NCI-H1694 (cell line): ENCODE data around the gene GLT1D1.

Experiments used
- DNase-seq: peaks from one replicate; lab custom pipeline; 2025; lab: John Stamatoyannopoulos, UW

Gene GLT1D1

DNA sequence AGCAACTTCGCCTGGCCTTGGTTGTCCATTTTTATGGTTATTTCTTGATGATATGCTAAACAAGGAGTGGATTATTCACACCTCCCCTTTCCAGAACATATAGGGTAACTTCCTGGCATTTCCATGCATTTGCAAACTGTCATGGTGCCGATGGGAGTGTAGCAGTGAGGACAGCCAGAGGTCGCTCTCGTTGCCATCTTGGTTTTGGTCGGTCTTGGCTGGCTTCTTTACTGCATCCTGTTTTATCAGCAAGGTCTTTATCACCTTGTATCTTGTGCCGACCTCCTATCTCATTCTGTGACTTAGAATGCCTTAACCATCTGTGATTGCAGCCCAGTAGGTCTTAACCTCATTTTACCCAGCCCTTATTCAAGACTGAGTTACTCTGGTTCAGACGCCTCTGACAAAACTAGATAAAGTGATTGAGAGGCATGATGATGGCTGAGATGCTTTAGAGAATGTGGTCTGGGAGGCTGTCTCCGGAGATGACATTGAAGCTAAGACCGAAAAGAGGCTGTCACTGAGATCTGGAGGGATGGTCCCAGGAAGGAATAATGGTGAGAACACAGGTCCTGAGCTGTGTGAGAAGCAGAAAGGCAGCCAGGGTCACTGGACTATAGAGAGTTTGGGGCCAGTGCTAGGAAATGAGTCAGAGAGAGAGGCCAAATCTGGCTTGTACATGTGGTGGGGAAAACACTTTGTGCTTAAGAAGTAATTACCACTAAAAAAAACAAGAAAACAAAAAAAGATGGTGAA is 2.9 kb downstream of the GLT1D1 start:
- no peak for DNase-seq

DNA sequence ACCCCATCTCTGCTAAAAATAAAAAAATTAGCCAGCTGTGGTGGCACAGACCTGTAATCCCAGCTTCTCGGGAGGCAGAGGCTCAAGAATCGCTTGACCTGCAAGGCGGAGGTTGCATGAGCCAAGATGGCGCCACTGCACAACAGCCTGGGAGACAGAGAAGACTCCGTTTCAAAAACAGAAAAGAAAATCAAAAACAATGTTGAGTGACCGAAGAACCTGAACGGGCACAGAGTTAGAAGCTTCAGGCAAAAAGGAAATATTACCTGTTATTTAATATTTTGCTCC is 3.5 kb downstream of the GLT1D1 start:
- DNase-seq = no peak

DNA sequence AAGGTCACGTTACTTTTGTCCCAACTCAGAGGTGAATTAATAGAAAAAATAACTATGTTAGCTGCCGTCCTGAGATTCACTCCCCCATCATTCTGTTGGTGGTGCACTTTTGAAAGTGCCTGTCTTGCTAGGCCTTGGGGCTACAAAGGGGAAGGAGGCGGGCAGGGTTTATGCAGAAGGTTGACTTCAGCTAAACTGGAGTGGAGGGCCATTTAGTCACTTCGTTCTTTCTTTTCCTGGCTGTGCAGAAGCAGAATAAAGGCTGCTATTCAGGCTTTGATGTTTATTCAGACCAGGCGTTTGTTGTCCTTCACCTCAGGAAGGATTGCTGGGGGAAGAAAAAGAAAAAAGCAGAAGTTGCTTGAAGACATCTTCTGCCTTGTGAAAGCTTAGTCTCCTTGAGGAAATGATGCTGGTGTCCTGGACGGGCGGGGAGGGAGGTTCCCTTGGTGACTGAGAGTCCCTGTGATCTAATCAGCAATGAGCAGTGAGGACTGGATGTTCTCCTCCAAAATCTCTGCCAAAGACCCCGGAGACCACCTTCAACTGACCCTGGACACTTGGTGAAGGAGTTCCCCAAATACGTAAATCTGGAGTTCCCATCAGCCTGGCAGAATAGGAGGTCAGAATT is 4.0 kb downstream of the GLT1D1 start:
- no peak for DNase-seq

DNA sequence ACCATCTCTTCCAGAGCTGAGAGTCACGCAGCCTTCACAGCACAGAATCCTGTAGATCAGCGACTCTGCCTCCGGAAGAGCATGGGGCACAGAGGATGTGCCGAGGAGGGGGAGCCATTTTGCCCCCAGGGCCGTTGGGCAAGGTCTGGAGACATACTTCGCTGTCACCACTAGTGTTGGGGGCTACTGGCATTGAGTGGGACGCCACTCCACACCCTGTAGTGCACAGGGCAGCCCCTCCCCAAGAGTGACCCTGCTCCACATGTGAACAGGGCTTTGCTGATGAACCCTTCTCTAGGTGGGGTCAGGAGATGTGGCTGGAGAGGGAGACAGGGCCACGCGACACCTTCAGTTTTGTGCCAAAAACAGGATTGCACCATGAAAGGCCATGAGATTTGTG is 6.0 kb downstream of the GLT1D1 start:
- DNase-seq = no peak

DNA sequence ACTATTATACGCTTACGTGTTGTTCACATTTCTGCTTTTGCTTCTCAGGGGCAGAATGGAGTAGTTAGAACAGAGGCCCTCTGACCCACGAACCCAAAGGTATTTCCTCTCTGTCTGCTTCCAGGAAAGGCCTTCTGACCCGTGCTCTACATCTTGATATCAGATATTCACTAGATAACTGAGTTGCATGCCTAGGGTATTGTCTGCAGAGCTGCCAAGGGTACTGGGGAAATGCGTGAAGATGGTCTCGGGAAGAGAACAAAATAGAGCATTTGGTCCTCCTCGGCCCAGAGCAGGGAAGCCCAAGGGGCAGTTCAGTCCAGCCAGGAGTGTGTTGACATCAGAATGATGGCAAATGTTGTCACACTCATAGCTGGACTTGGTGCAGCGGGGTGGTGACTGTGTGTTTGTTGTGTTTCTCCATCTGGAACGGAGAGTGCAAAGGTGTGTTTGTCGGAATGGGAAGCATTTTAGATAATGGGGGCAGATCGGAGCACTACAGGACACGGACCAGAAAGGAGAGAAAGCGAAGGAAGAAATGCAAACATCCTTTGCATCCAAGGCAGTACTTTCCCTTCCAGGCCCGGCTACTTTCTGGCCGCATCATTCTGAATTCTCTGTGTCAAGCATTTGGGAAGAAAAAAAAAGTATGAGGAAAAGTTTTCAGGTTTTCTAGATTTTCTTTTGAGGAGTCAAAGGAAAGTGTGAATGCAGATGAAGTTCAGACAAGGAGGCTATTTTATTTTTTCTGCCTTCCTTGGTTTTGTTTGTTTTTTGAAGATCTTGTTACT is 8.1 kb downstream of the GLT1D1 start:
- DNase-seq = no peak

DNA sequence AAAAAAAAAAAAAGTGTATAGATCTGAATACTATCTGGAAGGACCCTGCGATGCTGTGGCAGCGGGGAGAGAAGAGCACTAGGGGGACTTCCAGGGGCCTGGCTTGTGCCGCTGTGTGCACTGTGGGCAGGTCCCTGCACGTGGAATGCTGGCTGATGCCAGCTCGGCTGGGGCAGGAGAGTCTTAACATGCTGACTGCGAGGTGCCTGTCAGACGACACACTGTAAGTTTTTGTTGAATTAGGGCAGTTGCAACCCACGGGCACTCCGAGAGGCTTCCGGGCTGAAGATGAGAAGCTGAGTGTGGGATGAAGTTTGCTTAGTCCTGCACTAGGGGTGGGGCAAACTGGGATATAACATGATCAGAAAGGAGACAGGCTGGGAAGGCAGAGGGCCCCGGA is 10.7 kb downstream of the GLT1D1 start:
- no peak for DNase-seq

DNA sequence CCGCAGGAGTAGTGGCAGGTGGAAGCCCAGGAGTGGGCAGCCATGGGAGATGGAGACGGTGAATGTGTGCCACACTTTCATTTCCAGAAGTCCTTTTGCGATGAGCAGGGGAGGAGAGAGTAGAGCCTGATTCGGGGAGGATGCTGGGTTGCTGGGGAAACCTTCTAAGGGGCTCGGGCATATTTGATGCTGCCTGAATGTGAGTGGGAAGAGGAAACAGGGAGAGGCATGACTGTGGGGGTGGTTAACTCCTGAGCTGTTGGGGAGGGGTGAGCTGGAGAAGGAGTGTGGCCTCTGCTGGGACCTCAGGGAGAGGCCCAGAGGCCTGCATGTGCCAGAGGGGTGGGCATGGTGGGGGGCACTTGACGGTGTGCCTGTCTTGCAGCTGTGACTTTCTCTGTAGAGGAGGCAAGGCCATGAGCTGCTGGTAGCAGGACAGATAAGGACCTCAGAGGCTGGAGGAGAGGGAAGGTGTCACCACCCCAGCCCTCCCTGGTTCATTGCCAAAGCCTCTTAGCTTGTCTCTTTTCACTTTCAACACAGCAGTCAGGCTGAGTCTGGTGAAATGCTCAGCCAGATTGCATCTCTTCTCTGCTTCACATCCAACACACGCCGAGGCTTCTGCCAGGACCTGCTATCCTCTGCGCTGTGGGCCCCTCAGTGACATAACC is 11.4 kb downstream of the GLT1D1 start:
- peak; percentile 14 for DNase-seq

DNA sequence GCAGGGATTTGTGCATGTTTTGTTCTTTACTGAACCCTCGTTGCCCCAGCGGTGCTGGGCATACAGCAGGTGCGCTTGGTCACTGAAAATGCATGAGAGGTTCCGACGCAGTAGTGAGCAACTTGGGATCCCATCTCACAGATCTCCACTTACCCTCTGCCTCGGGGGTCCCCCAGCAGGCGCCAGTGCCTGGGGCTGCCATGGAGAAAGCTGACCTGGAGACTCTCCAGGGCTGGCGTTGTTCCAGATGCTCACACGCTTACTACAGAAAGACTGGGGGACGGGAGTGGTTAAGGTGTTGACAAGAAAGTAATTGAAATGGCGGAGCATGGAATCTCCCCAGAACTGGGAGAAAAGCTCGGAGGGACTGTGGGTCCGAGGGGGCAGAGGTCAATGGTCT is 14.2 kb downstream of the GLT1D1 start:
- no peak for DNase-seq

DNA sequence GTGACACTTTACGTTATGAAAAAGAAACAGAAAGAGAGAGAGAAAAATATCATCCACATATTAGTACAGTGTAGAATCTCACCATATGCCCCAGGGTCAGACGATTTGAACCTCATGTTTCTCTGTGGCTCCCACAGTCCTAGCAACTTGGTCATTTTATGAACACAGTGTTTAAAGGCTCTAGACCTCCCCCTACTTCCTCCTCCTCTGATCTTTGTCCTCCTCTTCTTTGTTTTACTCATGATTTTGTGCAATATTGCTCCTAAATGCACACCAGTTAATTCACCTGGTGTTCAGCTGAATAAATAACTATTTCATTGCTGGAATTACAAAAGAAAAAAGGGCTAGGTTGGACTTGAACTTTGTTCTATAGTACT is 18.2 kb downstream of the GLT1D1 start:
- DNase-seq = no peak

DNA sequence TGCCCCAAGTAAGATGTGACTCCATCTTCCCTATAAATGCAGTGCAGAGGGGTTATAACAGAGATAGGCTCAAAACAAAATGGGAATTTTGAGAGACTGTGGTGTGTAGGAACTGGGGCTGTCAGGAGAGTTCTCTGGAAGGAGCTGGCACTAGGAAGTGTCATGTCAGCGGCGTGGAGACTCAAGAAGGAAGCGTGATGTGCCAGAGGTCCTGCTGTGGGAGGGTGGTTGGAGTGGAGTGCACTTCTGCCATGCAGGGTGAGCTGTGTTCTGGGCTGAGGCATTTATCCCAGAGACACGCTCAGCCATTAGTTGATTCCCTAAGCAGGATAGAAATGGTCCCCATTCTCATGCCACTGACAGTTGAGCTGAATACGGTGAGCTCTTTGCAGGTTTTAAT is 19.0 kb downstream of the GLT1D1 start:
- DNase-seq = no peak

DNA sequence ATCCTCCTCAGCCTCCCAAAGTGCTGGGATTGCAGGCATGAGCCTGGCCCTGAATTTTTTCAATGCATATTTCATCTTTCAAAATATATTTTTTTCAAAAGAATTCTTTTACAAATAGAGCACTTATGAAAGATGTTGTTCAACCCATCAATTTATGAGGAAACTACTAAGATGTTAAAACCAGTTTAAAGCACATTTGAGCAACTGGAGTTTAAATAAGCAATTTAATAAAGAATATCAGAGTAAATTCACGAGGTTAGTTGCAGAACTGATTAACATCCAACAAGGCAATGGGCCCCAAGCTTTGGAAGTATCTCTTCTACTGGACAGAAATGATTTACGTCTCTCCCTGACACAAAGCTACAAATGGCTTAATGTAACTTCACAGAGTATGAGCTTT is 23.3 kb downstream of the GLT1D1 start:
- DNase-seq = no peak

DNA sequence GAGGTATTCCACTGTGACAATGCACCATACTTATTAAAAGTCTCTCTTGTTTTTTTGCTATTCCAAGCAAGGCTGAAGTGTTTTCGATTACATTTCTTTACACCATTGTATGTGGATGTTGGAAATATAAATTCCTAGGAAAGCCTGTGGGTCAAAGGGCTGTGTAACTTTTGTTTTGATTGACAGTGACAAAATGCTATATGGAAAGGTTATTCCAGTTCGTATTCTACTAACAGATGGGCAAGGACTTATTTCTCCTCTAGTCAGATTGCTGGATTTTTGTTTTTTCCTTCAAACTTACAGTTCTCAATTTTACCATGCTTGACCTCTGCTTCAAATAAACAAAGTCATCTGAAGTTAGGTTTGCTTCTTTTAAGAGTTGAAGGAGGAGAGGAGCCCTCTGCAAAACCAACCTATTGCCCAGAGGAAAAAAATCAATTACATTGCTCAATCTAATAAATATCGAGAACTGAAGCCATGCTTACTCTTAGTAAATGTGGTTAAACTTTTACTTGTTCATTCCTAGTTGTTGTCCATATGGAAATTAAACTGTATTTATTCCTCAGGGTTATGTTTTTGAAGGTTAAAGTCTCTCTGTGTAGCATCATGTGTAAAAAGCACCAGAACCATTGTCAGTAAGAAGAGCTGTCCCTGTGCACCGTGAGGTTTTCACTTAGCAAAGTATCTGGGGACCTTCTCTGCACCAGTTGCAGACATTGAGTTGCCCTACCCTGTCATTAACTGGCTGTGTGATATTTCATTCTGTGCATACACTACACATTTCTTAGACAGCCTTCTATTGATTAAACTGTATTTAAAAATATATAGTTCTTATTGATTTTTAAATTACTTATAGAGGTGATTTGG is 26.9 kb downstream of the GLT1D1 start:
- no peak for DNase-seq

DNA sequence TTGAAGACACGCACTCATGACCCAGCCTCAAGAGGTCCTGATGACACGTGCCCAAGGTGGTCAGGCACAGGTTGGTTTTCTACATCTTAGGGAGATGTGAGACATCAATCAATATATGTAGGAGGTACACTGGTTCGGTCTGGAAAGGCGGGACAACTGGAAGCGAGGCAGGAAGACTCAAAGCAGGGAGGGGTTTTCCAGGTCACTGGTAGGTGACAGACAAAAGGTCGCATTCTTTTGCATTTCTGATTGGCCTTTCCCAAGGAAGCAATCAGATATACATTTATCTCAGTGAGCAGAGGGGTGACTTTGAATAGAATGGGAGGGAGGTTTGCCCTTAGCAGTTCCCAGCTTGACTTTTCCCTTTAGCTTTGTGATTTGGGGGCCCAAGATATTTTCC is 38.6 kb downstream of the GLT1D1 start:
- DNase-seq = no peak

DNA sequence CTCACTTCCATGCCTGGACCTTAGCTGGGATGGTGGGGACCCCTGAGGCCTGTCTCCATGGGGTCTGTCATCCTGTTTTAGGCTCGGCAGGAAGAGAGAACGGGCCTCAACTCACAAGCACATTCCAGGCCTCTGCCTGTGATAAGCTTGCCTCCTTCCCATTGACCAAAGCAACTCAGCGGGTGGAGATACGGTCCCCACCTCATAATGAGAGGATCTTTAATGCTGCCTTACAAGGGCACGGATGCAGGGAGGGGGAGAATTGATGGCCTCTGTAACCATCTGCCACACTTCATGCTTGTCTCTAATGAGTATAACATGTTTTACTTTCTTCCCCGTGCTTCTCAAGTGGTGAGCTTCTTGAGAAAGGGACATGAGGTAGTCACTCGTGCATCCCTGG is 50.0 kb downstream of the GLT1D1 start:
- no peak for DNase-seq

DNA sequence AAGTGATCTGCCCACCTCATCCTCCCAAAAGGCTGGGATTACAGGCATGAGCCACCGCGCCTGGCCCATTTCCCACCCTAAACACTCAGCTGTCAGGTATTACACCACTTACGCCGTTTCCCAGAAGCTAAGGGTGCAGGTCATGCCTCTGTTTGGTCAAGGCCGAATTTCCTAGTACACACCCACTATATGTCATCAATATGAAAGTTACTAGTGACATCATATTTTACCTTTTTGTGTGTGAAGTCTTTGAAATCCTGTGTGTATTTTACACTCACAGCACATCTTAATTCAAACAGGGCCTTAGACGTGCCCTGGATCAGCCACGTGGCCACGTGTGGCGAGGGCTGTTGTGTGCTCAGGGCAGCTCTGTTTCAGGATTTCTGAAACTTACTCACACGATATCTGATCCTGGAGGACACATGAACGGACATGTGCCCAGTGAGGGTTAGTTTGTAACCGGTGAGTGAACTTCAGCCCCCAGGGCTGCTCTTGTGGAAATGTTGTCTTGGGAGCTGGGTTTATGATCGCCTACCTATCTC is 51.8 kb downstream of the GLT1D1 start:
- no peak for DNase-seq

DNA sequence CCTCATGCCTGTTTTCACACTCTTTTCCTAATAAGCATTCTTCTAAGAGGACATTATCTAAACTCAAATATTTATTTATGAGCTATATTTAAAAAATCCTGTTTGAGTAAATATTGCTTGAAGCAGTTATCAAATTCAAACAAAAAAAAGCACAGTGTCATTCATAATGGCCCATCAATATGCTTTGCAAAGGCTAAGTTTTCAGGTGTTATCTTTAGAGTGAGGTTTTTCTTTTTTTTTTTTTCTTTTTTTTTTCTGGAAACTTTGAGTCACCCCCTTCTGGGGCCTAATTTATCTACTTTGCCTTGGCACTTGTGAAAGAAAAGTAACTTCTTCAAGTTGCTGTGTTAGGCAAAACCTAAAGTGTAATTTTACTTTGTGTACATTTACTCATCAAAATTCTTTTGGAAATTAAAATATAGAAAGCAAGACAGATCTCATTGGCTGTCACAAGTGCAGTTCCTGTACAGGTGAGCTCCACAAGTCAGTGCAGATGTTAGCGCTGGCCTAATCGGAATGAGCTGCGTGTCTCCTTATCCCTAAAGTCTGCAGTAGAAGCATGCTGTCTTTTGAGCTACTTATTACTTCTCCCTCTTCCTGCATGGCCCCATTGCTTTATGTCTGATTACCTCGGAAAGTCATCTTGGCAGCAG is 53.3 kb downstream of the GLT1D1 start:
- no peak for DNase-seq

DNA sequence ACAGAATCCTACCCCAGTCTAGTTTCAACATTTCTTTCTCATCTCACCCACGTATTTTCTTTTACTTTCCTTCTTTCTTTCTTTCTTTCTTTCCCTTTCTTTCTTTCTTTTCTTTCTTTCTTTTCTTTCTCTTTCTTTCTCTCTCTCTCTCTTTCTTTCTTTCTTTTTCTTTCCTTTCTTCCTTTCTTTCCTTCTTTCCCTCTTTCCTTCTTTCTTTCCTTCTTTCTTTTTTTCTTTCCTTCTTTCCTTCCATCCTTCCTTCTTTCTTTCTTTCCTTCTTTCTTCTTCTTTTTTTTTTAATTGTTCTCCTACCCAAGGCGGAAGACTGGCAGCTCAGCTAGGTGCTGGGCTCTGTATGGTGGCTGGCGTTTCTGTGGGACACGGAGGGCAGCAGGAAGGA is 55.0 kb downstream of the GLT1D1 start:
- no peak for DNase-seq

DNA sequence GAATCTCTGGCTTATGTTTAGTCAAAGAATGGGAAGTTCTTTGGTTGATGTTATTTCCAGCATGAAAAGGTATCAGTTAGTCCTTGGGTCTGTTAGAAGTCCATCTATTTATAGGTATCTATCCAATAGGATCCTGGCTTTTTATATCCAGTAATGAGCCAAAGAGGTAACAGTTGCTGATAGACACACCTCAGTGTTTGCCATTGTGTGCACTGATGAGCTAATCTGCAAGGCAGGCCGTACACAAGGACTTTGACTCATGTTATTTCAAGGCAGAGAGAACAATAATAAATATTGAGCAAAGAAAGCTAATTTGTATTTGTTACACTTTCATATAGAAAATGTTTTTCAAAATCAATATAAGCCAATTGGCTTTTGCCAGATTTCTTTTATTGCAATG is 56.4 kb downstream of the GLT1D1 start:
- DNase-seq = no peak

DNA sequence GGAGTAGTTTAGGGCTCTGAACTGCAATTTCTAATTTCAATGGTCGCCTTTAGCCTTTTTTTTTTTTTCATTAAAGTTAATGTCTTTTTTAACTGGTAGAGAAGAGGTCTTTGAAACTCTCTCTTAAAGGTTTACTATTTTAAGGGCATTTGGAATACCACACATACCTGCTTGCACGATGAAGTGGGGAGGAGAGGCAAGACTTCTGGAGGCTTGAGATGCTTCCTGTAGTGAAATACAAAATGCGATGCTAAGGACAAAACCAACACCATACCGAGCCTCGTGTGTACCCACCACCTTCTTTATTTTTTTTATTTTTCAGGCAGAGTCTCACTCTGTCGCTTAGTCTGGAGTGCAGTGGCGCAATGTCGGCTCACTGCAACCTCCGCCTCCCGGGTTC is 57.4 kb downstream of the GLT1D1 start:
- no peak for DNase-seq

DNA sequence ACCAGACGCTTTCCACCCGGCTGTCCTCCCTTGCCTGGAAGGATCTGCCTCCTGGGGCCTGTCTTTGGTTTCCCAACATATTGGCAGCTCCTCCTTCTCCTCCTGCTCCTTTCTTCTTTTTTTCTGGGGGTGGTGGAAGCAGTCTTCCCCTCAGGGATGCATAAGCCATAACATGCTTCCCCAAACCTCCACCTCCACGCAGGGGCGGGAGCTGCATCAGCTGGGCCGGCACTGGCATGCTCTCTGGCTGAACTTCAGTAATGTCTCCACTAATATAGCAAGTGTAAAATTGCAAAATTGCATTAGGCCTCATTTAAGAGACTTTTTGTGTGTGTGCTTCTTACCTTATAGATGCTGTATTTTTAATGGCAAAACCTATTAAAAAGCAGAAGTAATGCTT is 58.6 kb downstream of the GLT1D1 start:
- no peak for DNase-seq

DNA sequence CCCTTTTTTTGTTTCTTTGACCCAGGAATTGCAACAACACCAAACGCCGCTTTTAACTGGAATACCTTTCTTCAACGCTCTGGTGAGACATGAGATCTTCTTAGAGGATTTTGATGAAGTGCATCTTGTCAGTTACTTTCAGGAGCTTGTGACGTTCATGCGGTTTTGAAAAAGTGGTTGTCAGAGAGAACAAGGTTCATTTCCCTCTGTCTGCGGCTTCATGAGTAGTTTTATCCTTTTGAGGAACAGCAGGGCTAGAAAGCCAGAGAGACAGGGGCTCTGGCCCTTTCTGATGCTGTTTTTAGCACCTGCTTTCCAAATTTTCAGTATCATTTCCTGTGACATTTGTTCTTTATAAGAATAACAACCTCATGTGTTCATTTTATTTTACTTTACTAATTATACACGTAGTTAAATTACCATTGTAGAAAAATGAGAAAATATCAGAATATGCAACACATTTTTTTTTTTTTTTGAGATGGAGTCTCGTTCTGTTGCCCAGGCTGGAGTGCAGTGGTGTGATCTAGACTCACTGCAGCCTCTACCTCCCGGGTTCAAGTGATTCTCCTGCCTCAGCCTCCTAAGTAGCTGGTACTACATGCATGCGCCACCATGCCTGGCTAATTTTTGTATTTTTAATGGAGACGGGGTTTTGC is 61.8 kb downstream of the GLT1D1 start:
- DNase-seq = no peak
